ENCODE measurements around the gene CTAGE9.
"Not testable (repeated sequence)": the region's sequence is repeated elsewhere in the genome, so short reads cannot be mapped to it uniquely, and the experiment has no call there.

The CTAGE9 gene

GRCh38 chr6:131728296-131728939 is 17.6 kb upstream of the CTAGE9 start:
- H3K4me3 ChIP-seq (ENCODE audit: low read length), result no peak overlapping the region
- no peak for TF ChIP-seq CTCF (IDR thresholded peaks at IDR 0.05; ENCODE audit: insufficient read depth, low read depth, low read length, missing control alignments)
- DNase-seq (ENCODE audit: low read depth), result no peak

- TF ChIP-seq CTCF (IDR thresholded peaks at IDR 0.05; ENCODE audit: insufficient read depth, low read depth, low read length, missing control alignments), result no peak
- DNase-seq (ENCODE audit: low read depth), result no peak
- no peak overlapping the region for H3K4me3 ChIP-seq (ENCODE audit: low read length)
Observed at GRCh38 chr6:131727868-131728267, 17.1 kb upstream of the CTAGE9 start.

GRCh38 chr6:131727467-131727866 is 16.6 kb upstream of the CTAGE9 start:
- TF ChIP-seq CTCF (IDR thresholded peaks at IDR 0.05; ENCODE audit: insufficient read depth, low read depth, low read length, missing control alignments), result no peak
- no peak for DNase-seq (ENCODE audit: low read depth)
- H3K4me3 ChIP-seq (ENCODE audit: low read length), result no peak overlapping the region

- H3K4me3 ChIP-seq (ENCODE audit: low read length), result no peak overlapping the region
- DNase-seq (ENCODE audit: low read depth), result peak; percentile 5
- TF ChIP-seq CTCF (IDR thresholded peaks at IDR 0.05; ENCODE audit: insufficient read depth, low read depth, low read length, missing control alignments), result no peak
Observed at GRCh38 chr6:131724114-131724513, 13.3 kb upstream of the CTAGE9 start.

GRCh38 chr6:131721161-131721560 is 10.3 kb upstream of the CTAGE9 start:
- no peak for TF ChIP-seq CTCF (IDR thresholded peaks at IDR 0.05; ENCODE audit: insufficient read depth, low read depth, low read length, missing control alignments)
- no peak for DNase-seq (ENCODE audit: low read depth)
- H3K4me3 ChIP-seq (ENCODE audit: low read length), result no peak overlapping the region

GRCh38 chr6:131717836-131718542 is 7.2 kb upstream of the CTAGE9 start:
- TF ChIP-seq CTCF (IDR thresholded peaks at IDR 0.05; ENCODE audit: insufficient read depth, low read depth, low read length, missing control alignments), result no peak
- H3K4me3 ChIP-seq (ENCODE audit: low read length), result no peak overlapping the region
- peak; percentile 49 for DNase-seq (ENCODE audit: low read depth)

- not testable (repeated sequence) for H3K4me3 ChIP-seq (ENCODE audit: low read length); DNase-seq (ENCODE audit: low read depth)
Observed at GRCh38 chr6:131715567-131715966, 4.8 kb upstream of the CTAGE9 start.

- DNase-seq (ENCODE audit: low read depth); H3K4me3 ChIP-seq (ENCODE audit: low read length): not testable (repeated sequence)
Observed at GRCh38 chr6:131703905-131704304, 6.9 kb downstream of the CTAGE9 start.

- not testable (repeated sequence) for DNase-seq (ENCODE audit: low read depth); H3K4me3 ChIP-seq (ENCODE audit: low read length)
Observed at GRCh38 chr6:131700851-131701250, 10.0 kb downstream of the CTAGE9 start.
